HUES6 (cell line): ENCODE measurements around the gene LILRA1.
"Not testable (repeated sequence)": the region's sequence is repeated elsewhere in the genome, so short reads cannot be mapped to it uniquely, and the experiment has no call there.

Experiments
- H3K27ac ChIP-seq: 2 replicates; pipeline ENCODE4 v1.7.0; 2013; ENCODE audit warnings: low read depth, mild to moderate bottlenecking, low read length, inconsistent platforms
- H3K27me3 ChIP-seq: 2 replicates; pipeline ENCODE4 v1.6.1; 2013; ENCODE audit warnings: low read length; ENCODE audit not compliant: control insufficient read depth, insufficient read depth
- H3K36me3 ChIP-seq: 2 replicates; pipeline ENCODE4 v1.6.1; 2013; ENCODE audit warnings: low read length; ENCODE audit not compliant: control insufficient read depth, insufficient read depth
- H3K4me1 ChIP-seq: 2 replicates; pipeline ENCODE4 v1.6.1; 2013; ENCODE audit warnings: low read length; ENCODE audit not compliant: control insufficient read depth, insufficient read depth
- H3K4me3 ChIP-seq: 2 replicates; pipeline ENCODE4 v1.5.1; 2013; ENCODE audit warnings: low read depth, low read length
- H3K9ac ChIP-seq: one replicate; pipeline ENCODE4 v1.6.1; 2013; ENCODE audit warnings: mild to moderate bottlenecking, low read length
- H3K9me3 ChIP-seq: 2 replicates; pipeline ENCODE4 v1.6.1; 2013; ENCODE audit warnings: low read depth, low read length; ENCODE audit not compliant: control insufficient read depth, insufficient read depth

The LILRA1 gene

DNA sequence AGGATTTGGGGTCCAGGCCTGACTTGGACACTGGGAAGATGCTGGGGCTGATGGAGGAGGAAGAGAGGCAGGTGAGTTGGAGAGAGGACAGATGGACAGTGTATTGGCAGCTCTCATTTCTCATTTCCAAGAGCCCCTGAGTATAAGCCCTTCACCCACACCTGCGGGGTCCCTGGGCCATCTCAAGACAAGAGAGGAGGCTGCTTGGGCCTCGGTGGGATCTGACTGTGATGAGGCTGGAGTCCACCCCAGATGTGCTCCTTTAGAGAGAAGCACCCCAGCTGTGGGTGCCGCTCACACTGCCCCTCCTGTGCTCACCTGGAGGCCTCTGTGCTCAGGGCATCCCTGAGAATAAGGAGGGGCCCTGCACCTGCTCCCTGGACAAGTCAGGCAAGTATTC is 16.1 kb upstream of the LILRA1 start:
- H3K27me3 ChIP-seq, result peaks cover 10% of the 10 kb centered on the region; the same call in 1 of the 2 replicates
- H3K9me3 ChIP-seq, result peaks cover 29% of the 10 kb centered on the region; the same call in 1 of the 2 replicates
- no peak overlapping the region for H3K27ac ChIP-seq
- no peaks in the 10 kb centered on the region for H3K36me3 ChIP-seq
- no peak overlapping the region for H3K9ac ChIP-seq
- no peaks in the 10 kb centered on the region for H3K4me1 ChIP-seq
- no peak overlapping the region for H3K4me3 ChIP-seq

- not testable (repeated sequence) for H3K36me3 ChIP-seq, H3K4me1 ChIP-seq, H3K9ac ChIP-seq
Observed at GRCh38 chr19:54578268-54578667, 15.2 kb upstream of the LILRA1 start.

GRCh38 chr19:54586397-54586796 is 7.0 kb upstream of the LILRA1 start:
- Histone ChIP-seq H3K9me3 (peaks cover 46% of the 10 kb centered on the region; the same call in 1 of the 2 replicates), H3K27ac (no peak overlapping the region), H3K4me3 (no peak overlapping the region), H3K4me1 (no peaks in the 10 kb centered on the region), H3K36me3 (no peaks in the 10 kb centered on the region), H3K27me3 (peaks cover 12% of the 10 kb centered on the region; the same call in 1 of the 2 replicates), H3K9ac (no peak overlapping the region)

More at GRCh38 chr19:54578268-54578667, 15.2 kb upstream of the LILRA1 start:
- H3K27me3 ChIP-seq, result peaks cover 10% of the 10 kb centered on the region; the same call in 1 of the 2 replicates
- not testable (repeated sequence) for H3K27ac ChIP-seq, H3K4me3 ChIP-seq
- peaks cover 26% of the 10 kb centered on the region; the same call in 1 of the 2 replicates for H3K9me3 ChIP-seq

DNA sequence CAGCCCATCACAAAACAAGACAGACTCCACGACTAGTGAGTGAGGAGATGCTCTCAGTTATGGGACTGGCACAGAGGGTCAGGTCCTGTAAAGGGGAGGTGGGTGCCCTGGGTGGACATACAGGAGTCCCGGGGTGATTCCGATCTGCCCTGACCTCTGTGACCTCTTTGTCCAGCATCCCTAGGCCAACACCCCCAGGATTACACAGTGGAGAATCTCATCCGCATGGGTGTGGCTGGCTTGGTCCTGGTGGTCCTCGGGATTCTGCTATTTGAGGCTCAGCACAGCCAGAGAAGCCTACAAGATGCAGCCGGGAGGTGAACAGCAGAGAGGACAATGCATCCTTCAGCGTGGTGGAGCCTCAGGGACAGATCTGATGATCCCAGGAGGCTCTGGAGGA is 6.4 kb upstream of the LILRA1 start:
- no peaks in the 10 kb centered on the region for H3K4me1 ChIP-seq
- no peak overlapping the region for H3K27ac ChIP-seq
- peaks cover 13% of the 10 kb centered on the region; the same call in 1 of the 2 replicates for H3K27me3 ChIP-seq
- H3K4me3 ChIP-seq, result no peak overlapping the region
- H3K36me3 ChIP-seq, result no peaks in the 10 kb centered on the region
- H3K9ac ChIP-seq, result no peak overlapping the region
- H3K9me3 ChIP-seq, result peaks cover 52% of the 10 kb centered on the region; the same call in 1 of the 2 replicates

GRCh38 chr19:54593931-54594626 is 647 bp downstream of the LILRA1 start:
- not testable (repeated sequence) for H3K4me1 ChIP-seq, H3K4me3 ChIP-seq, H3K9ac ChIP-seq, H3K27ac ChIP-seq, H3K36me3 ChIP-seq
- H3K9me3 ChIP-seq, result peaks cover 58% of the 10 kb centered on the region; the same call in 1 of the 2 replicates
- peaks cover 36% of the 10 kb centered on the region; the same call in 1 of the 2 replicates for H3K27me3 ChIP-seq

GRCh38 chr19:54594737-54595136 is 1.3 kb downstream of the LILRA1 start:
- Histone ChIP-seq H3K4me3 (no peak overlapping the region), H3K27ac (no peak overlapping the region), H3K9me3 (peaks cover 53% of the 10 kb centered on the region; the same call in 1 of the 2 replicates), H3K36me3 (no peaks in the 10 kb centered on the region), H3K27me3 (peaks cover 36% of the 10 kb centered on the region; the same call in 1 of the 2 replicates), H3K9ac (no peak overlapping the region), H3K4me1 (no peaks in the 10 kb centered on the region)

GRCh38 chr19:54595680-54596436 is 2.4 kb downstream of the LILRA1 start:
- H3K9me3 ChIP-seq, result peaks cover 46% of the 10 kb centered on the region; the same call in 1 of the 2 replicates
- not testable (repeated sequence) for H3K4me1 ChIP-seq, H3K4me3 ChIP-seq, H3K27ac ChIP-seq, H3K36me3 ChIP-seq, H3K9ac ChIP-seq
- H3K27me3 ChIP-seq, result peaks cover 45% of the 10 kb centered on the region; the same call in 1 of the 2 replicates

DNA sequence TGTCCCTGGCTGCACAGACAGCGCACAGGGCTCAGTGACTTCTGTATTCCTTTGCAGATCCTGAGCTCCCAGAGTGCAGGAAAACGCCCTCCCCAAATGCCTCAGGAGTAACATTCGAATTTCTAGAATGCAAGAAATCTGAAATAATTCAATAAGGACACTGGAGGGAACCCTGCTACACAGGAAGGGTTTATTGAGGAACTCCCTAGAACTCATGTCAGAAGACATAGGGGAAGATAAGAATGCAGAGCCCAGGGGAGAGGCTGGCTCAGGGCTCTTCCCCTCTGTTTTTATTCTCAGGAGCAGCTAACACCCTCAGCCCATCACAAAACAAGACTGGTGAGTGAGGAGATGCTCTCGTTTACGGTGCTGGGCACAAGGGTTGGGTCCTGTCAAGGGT is 6.8 kb downstream of the LILRA1 start:
- no peaks in the 10 kb centered on the region for H3K36me3 ChIP-seq
- peaks cover 27% of the 10 kb centered on the region; the same call in 1 of the 2 replicates for H3K27me3 ChIP-seq
- H3K4me3 ChIP-seq, result no peak overlapping the region
- H3K27ac ChIP-seq, result no peak overlapping the region
- no peak overlapping the region for H3K9ac ChIP-seq
- peaks cover 30% of the 10 kb centered on the region; the same call in 1 of the 2 replicates for H3K9me3 ChIP-seq
- H3K4me1 ChIP-seq, result no peaks in the 10 kb centered on the region

- Histone ChIP-seq H3K9me3 (peaks cover 61% of the 10 kb centered on the region; the same call in 1 of the 2 replicates), H3K36me3 (no peaks in the 10 kb centered on the region), H3K27me3 (peaks cover 4% of the 10 kb centered on the region; the same call in 1 of the 2 replicates), H3K4me1 (no peaks in the 10 kb centered on the region), H3K4me3 (no peak overlapping the region), H3K27ac (no peak overlapping the region), H3K9ac (no peak overlapping the region)
Observed at GRCh38 chr19:54606230-54606629, 12.8 kb downstream of the LILRA1 start.

- H3K4me1 ChIP-seq, result no peaks in the 10 kb centered on the region
- no peak overlapping the region for H3K4me3 ChIP-seq
Observed at GRCh38 chr19:54606891-54607784, 13.7 kb downstream of the LILRA1 start.

More at GRCh38 chr19:54606891-54607784, 13.7 kb downstream of the LILRA1 start:
- peaks cover 69% of the 10 kb centered on the region; the same call in 1 of the 2 replicates for H3K9me3 ChIP-seq
- H3K27me3 ChIP-seq, result peaks cover 4% of the 10 kb centered on the region; the same call in 1 of the 2 replicates
- no peak overlapping the region for H3K9ac ChIP-seq
- H3K36me3 ChIP-seq, result no peaks in the 10 kb centered on the region
- H3K27ac ChIP-seq, result no peak overlapping the region
